ENCODE results near the gene RRP9.

Gene RRP9

GRCh38 chr3:51949121-51949520 lies 7.4 kb upstream of the RRP9 start:
- intact Hi-C loops (cut with DNase I; ENCODE audit: low total_unique reads): no loop called here
- H3K4me1 ChIP-seq: no peaks in the 10 kb centered on the region
- no peaks in the 10 kb centered on the region for H3K9me3 ChIP-seq
- no peak overlapping the region for H3K4me3 ChIP-seq
- DNase-seq: no peak
- peaks cover 0 to 50% (median 0%) of the 10 kb centered on the region in 3 donors for H3K36me3 ChIP-seq
- no peak for TF ChIP-seq CTCF (IDR thresholded peaks at IDR 0.05)
- no peaks in the 10 kb centered on the region for H3K27me3 ChIP-seq
- H3K27ac ChIP-seq: no peak overlapping the region

GRCh38 chr3:51948016-51948580 lies 6.4 kb upstream of the RRP9 start:
- no peak for DNase-seq
- Histone ChIP-seq H3K4me1 (peaks cover 0 to 5% (median 3%) of the 10 kb centered on the region in 4 donors), H3K36me3 (peaks cover 0 to 50% (median 0%) of the 10 kb centered on the region in 3 donors), H3K27me3 (no peaks in the 10 kb centered on the region), H3K4me3 (no peak overlapping the region), H3K27ac (no peak overlapping the region), H3K9me3 (no peaks in the 10 kb centered on the region)
- intact Hi-C loops (cut with DNase I; ENCODE audit: low total_unique reads): no loop called here
- TF ChIP-seq CTCF (IDR thresholded peaks at IDR 0.05): no peak

GRCh38 chr3:51947215-51947900 lies 5.7 kb upstream of the RRP9 start:
- Histone ChIP-seq H3K4me1 (peaks cover 0 to 12% (median 11%) of the 10 kb centered on the region in 4 donors), H3K4me3 (no peak overlapping the region), H3K27me3 (no peaks in the 10 kb centered on the region), H3K36me3 (peaks cover 0 to 50% (median 0%) of the 10 kb centered on the region in 3 donors), H3K27ac (no peak overlapping the region), H3K9me3 (no peaks in the 10 kb centered on the region)
- no peak for TF ChIP-seq CTCF (IDR thresholded peaks at IDR 0.05)
- DNase-seq: peak in 1 of 2 donors; percentile 55
- intact Hi-C loops (cut with DNase I; ENCODE audit: low total_unique reads): no loop called here

GRCh38 chr3:51946796-51947195 lies 5.1 kb upstream of the RRP9 start:
- no peak overlapping the region for H3K27ac ChIP-seq
- H3K9me3 ChIP-seq: no peaks in the 10 kb centered on the region
- DNase-seq: peak in 1 of 2 donors; percentile 42
- H3K4me3 ChIP-seq: no peak overlapping the region
- intact Hi-C loops (cut with DNase I; ENCODE audit: low total_unique reads): no loop called here
- H3K4me1 ChIP-seq: peaks cover 0 to 15% (median 12%) of the 10 kb centered on the region in 4 donors
- no peak for TF ChIP-seq CTCF (IDR thresholded peaks at IDR 0.05)
- peaks cover 0 to 50% (median 0%) of the 10 kb centered on the region in 3 donors for H3K36me3 ChIP-seq
- H3K27me3 ChIP-seq: no peaks in the 10 kb centered on the region

- DNase-seq: peak in 1 of 2 donors; percentile 64
- TF ChIP-seq CTCF (IDR thresholded peaks at IDR 0.05): no peak
- no peaks in the 10 kb centered on the region for H3K9me3 ChIP-seq
- no peak overlapping the region for H3K27ac ChIP-seq
- no peak overlapping the region for H3K4me3 ChIP-seq
- peaks cover 0 to 20% (median 16%) of the 10 kb centered on the region in 4 donors for H3K4me1 ChIP-seq
- H3K36me3 ChIP-seq: peaks cover 0 to 50% (median 0%) of the 10 kb centered on the region in 3 donors
- no peaks in the 10 kb centered on the region for H3K27me3 ChIP-seq
- intact Hi-C loops (cut with DNase I; ENCODE audit: low total_unique reads): no loop called here
Measured at GRCh38 chr3:51945926-51946705, 4.4 kb upstream of the RRP9 start.

Measured in tibial artery (tissue), 4 donors.